Measurements from ENCODE around the gene FTO.
"Not testable (repeated sequence)": the region's sequence is repeated elsewhere in the genome, so short reads cannot be mapped to it uniquely, and the experiment has no call there.

Gene FTO

DNA sequence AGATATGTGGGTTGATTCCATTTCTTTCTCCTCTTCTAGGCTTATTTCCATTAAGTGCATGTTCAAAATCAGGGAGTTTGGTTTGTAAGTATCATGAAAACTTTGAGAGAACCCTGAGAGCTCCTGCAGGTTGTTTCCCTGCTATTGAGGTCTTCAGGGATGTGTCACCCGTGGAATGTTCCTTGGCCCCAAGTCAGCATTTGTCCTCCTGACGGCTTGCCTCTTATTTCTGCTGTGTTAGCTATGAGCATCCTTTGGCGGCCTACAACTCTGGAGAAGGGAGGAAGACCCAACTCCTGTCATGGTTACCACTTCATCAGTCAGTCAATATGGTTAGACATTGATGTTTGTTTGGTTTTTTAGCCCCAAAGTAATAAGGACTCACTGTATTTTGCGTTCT is 180.8 kb downstream of the FTO start:
- H3K4me2 ChIP-seq (ENCODE audit: insufficient read depth, low read length, poor library complexity, severe bottlenecking), result no peak overlapping the region
- H3K18ac ChIP-seq (ENCODE audit: low read length), result no peak overlapping the region
- no peaks in the 10 kb centered on the region for H3K27me3 ChIP-seq (ENCODE audit: control insufficient read depth in 3 of 3, insufficient read depth in 3 of 3, low read depth in 1 of 3, low read length in 3 of 3)
- H3K4me3 ChIP-seq (ENCODE audit: low read length in 2 of 2), result no peak overlapping the region
- no peak overlapping the region for H3K27ac ChIP-seq (replicated peaks; ENCODE audit: low read length)
- H2AFZ ChIP-seq (ENCODE audit: low read length), result no peak overlapping the region
- H3K9ac ChIP-seq (ENCODE audit: low read depth, low read length, poor library complexity), result no peak overlapping the region
- no peak overlapping the region for H2BK12ac ChIP-seq (ENCODE audit: low read length)
- H2BK5ac ChIP-seq (ENCODE audit: low read length), result no peak overlapping the region
- no peaks in the 10 kb centered on the region for H3K79me1 ChIP-seq (ENCODE audit: low read depth, low read length)
- H2BK120ac ChIP-seq (ENCODE audit: low read depth, low read length), result no peak overlapping the region
- no CpG with 5 or more reads among the region's 4 CpGs for WGBS, 2 donors (ENCODE audit: extremely low coverage in 2 of 2, insufficient read length in 2 of 2, insufficient replicate concordance in 1 of 2)
- no peak overlapping the region for H2BK15ac ChIP-seq (ENCODE audit: low read length)
- no peak overlapping the region for H4K8ac ChIP-seq (ENCODE audit: low read depth, low read length)
- no peak overlapping the region for H4K91ac ChIP-seq (ENCODE audit: low read depth, low read length, poor library complexity)
- no peak overlapping the region for H2AK5ac ChIP-seq (ENCODE audit: low read depth, low read length)
- H3K9me3 ChIP-seq (replicated peaks in 1 of 2; ENCODE audit: control insufficient read depth in 2 of 2, insufficient read depth in 1 of 2, low read depth in 1 of 2, low read length in 2 of 2), result no peaks in the 10 kb centered on the region
- H3K23ac ChIP-seq (ENCODE audit: low read depth, low read length, poor library complexity), result no peak overlapping the region
- H3K4me1 ChIP-seq (ENCODE audit: control insufficient read depth in 2 of 2, insufficient read depth in 1 of 2, low read depth in 1 of 2, low read length in 2 of 2), result no peaks in the 10 kb centered on the region
- no peak overlapping the region for H3K14ac ChIP-seq (ENCODE audit: low read length)
- DNase-seq (ENCODE audit: low spot score), result no peak
- peaks cover 3 to 32% of the 10 kb centered on the region in 2 donors for H3K36me3 ChIP-seq (replicated peaks in 1 of 2; ENCODE audit: control insufficient read depth in 2 of 2, insufficient read depth in 2 of 2, low read length in 2 of 2)
- H3K4ac ChIP-seq (ENCODE audit: low read length), result no peak overlapping the region

DNA sequence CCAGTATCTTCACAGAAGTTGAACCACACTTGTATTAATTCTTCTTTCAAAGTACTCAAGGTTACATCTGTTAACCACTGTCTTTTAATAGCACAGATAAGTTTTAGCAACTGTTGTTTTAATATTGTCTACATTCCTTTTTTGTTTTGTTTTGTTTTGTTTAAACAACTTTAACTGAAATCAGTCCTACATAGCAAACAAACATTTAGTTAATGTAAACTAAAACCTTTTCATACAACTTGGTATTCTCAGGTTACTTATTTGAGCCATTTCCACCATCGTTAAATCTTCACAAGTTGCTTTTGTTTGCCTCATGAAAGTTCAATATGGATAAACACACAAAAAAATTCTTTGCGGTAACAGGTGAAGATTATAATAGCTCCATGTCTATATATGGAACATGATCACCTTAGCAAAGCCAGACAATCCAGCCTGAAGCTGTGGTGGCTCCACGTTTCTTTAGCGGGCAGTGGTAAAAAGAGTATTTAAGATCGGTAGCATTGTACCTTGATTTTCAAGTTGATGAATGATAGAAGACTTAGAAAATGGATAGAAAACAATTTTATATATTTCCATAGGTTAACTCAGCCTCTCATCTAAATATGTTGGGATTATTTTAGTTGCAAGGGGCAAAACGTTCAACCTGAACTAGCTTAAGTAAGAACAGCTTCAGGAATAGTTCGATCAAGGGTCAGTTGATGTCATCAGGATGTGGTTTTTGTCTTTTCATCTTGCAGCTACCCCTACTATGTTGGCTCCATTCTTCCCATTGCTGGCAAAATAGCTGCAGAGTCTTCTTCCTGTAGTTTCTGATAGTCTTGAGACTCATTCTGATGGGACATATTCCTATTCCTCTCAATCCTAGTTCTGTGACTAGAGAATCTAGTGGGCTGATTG is 182.8 kb downstream of the FTO start:
- no peak overlapping the region for H3K4ac ChIP-seq (ENCODE audit: low read length)
- no peak overlapping the region for H2AFZ ChIP-seq (ENCODE audit: low read length)
- H2BK15ac ChIP-seq (ENCODE audit: low read length), result no peak overlapping the region
- no peaks in the 10 kb centered on the region for H3K27me3 ChIP-seq (ENCODE audit: control insufficient read depth in 3 of 3, insufficient read depth in 3 of 3, low read depth in 1 of 3, low read length in 3 of 3)
- peaks cover 0 to 16% of the 10 kb centered on the region in 2 donors for H3K36me3 ChIP-seq (replicated peaks in 1 of 2; ENCODE audit: control insufficient read depth in 2 of 2, insufficient read depth in 2 of 2, low read length in 2 of 2)
- H2BK5ac ChIP-seq (ENCODE audit: low read length), result no peak overlapping the region
- H3K9ac ChIP-seq (ENCODE audit: low read depth, low read length, poor library complexity), result no peak overlapping the region
- no CpG with 5 or more reads among the region's 7 CpGs for WGBS, 2 donors (ENCODE audit: extremely low coverage in 2 of 2, insufficient read length in 2 of 2, insufficient replicate concordance in 1 of 2)
- H3K4me1 ChIP-seq (ENCODE audit: control insufficient read depth in 2 of 2, insufficient read depth in 1 of 2, low read depth in 1 of 2, low read length in 2 of 2), result no peaks in the 10 kb centered on the region
- H2BK120ac ChIP-seq (ENCODE audit: low read depth, low read length), result no peak overlapping the region
- DNase-seq (ENCODE audit: low spot score), result no peak
- no peak overlapping the region for H2BK12ac ChIP-seq (ENCODE audit: low read length)
- no peak overlapping the region for H3K27ac ChIP-seq (replicated peaks; ENCODE audit: low read length)
- H2AK5ac ChIP-seq (ENCODE audit: low read depth, low read length), result no peak overlapping the region
- H4K8ac ChIP-seq (ENCODE audit: low read depth, low read length), result no peak overlapping the region
- no peak overlapping the region for H3K4me2 ChIP-seq (ENCODE audit: insufficient read depth, low read length, poor library complexity, severe bottlenecking)
- no peak overlapping the region for H4K91ac ChIP-seq (ENCODE audit: low read depth, low read length, poor library complexity)
- no peak overlapping the region for H3K18ac ChIP-seq (ENCODE audit: low read length)
- no peaks in the 10 kb centered on the region for H3K79me1 ChIP-seq (ENCODE audit: low read depth, low read length)
- no peaks in the 10 kb centered on the region for H3K9me3 ChIP-seq (replicated peaks in 1 of 2; ENCODE audit: control insufficient read depth in 2 of 2, insufficient read depth in 1 of 2, low read depth in 1 of 2, low read length in 2 of 2)
- no peak overlapping the region for H3K4me3 ChIP-seq (ENCODE audit: low read length in 2 of 2)
- no peak overlapping the region for H3K14ac ChIP-seq (ENCODE audit: low read length)
- no peak overlapping the region for H3K23ac ChIP-seq (ENCODE audit: low read depth, low read length, poor library complexity)

DNA sequence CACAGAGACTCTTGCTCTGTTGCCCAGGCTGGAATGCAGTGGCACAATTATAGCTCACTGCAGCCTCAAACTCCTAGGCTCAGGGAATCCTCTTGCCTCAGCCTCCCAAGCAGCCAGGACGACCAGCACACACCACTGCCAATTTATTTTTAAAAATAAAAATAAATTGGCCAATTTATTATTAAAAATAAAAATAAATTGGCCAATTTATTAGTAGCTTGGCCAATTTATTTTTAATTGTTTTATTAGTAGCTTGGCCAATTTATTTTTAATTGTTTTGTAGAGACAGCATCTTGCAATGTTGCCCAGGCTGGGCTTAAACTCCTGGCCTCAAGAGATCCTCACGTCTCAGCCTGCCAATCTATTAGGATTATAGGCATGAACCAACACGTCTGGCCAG is 184.3 kb downstream of the FTO start:
- H3K79me1 ChIP-seq (ENCODE audit: low read depth, low read length), result no peaks in the 10 kb centered on the region
- no peak overlapping the region for H4K8ac ChIP-seq (ENCODE audit: low read depth, low read length)
- no peak overlapping the region for H2AK5ac ChIP-seq (ENCODE audit: low read depth, low read length)
- H3K4me3 ChIP-seq (ENCODE audit: low read length in 2 of 2), result no peak overlapping the region
- H2BK15ac ChIP-seq (ENCODE audit: low read length), result no peak overlapping the region
- no peak for DNase-seq (ENCODE audit: low spot score)
- no CpG with 5 or more reads among the region's 3 CpGs for WGBS, 2 donors (ENCODE audit: extremely low coverage in 2 of 2, insufficient read length in 2 of 2, insufficient replicate concordance in 1 of 2)
- no peak overlapping the region for H3K9ac ChIP-seq (ENCODE audit: low read depth, low read length, poor library complexity)
- no peak overlapping the region for H2AFZ ChIP-seq (ENCODE audit: low read length)
- peaks cover 0 to 14% of the 10 kb centered on the region in 2 donors for H3K36me3 ChIP-seq (replicated peaks in 1 of 2; ENCODE audit: control insufficient read depth in 2 of 2, insufficient read depth in 2 of 2, low read length in 2 of 2)
- H3K18ac ChIP-seq (ENCODE audit: low read length), result no peak overlapping the region
- peaks cover 0 to 8% of the 10 kb centered on the region in 2 donors for H3K4me1 ChIP-seq (ENCODE audit: control insufficient read depth in 2 of 2, insufficient read depth in 1 of 2, low read depth in 1 of 2, low read length in 2 of 2)
- H3K14ac ChIP-seq (ENCODE audit: low read length), result no peak overlapping the region
- H2BK12ac ChIP-seq (ENCODE audit: low read length), result no peak overlapping the region
- H3K4ac ChIP-seq (ENCODE audit: low read length), result no peak overlapping the region
- H3K23ac ChIP-seq (ENCODE audit: low read depth, low read length, poor library complexity), result no peak overlapping the region
- no peaks in the 10 kb centered on the region for H3K27me3 ChIP-seq (ENCODE audit: control insufficient read depth in 3 of 3, insufficient read depth in 3 of 3, low read depth in 1 of 3, low read length in 3 of 3)
- no peak overlapping the region for H4K91ac ChIP-seq (ENCODE audit: low read depth, low read length, poor library complexity)
- no peaks in the 10 kb centered on the region for H3K9me3 ChIP-seq (replicated peaks in 1 of 2; ENCODE audit: control insufficient read depth in 2 of 2, insufficient read depth in 1 of 2, low read depth in 1 of 2, low read length in 2 of 2)
- no peak overlapping the region for H3K27ac ChIP-seq (replicated peaks; ENCODE audit: low read length)
- H2BK120ac ChIP-seq (ENCODE audit: low read depth, low read length), result no peak overlapping the region
- H3K4me2 ChIP-seq (ENCODE audit: insufficient read depth, low read length, poor library complexity, severe bottlenecking), result no peak overlapping the region
- no peak overlapping the region for H2BK5ac ChIP-seq (ENCODE audit: low read length)

DNA sequence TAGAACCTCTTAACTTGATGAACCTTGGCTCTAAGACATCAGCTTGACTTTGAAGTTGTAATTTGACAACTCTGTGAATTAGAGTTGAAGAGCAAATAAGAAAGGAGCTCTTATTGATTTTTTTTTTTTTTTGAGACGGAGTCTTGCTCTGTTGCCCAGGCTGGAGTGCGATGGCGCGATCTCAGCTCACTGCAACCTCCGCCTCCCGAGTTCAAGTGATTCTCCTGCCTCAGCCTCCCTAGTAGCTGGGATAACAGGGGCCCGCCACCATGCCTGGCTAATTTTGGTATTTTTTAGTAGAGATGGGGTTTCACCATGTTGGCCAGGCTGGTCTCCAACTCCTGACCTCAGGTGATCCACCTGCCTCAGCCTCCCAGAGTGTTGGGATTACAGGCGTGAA is 186.9 kb downstream of the FTO start:
- no CpG with 5 or more reads among the region's 8 CpGs for WGBS, 2 donors (ENCODE audit: extremely low coverage in 2 of 2, insufficient read length in 2 of 2, insufficient replicate concordance in 1 of 2)
- H4K8ac ChIP-seq (ENCODE audit: low read depth, low read length); H2BK12ac ChIP-seq (ENCODE audit: low read length); H2AFZ ChIP-seq (ENCODE audit: low read length); H3K4ac ChIP-seq (ENCODE audit: low read length); H2AK5ac ChIP-seq (ENCODE audit: low read depth, low read length); H2BK15ac ChIP-seq (ENCODE audit: low read length); H3K27ac ChIP-seq (replicated peaks; ENCODE audit: low read length); H4K91ac ChIP-seq (ENCODE audit: low read depth, low read length, poor library complexity); DNase-seq (ENCODE audit: low spot score); H3K27me3 ChIP-seq (ENCODE audit: control insufficient read depth in 3 of 3, insufficient read depth in 3 of 3, low read depth in 1 of 3, low read length in 3 of 3); H3K23ac ChIP-seq (ENCODE audit: low read depth, low read length, poor library complexity); H3K14ac ChIP-seq (ENCODE audit: low read length); H3K4me2 ChIP-seq (ENCODE audit: insufficient read depth, low read length, poor library complexity, severe bottlenecking); H3K9ac ChIP-seq (ENCODE audit: low read depth, low read length, poor library complexity); H2BK5ac ChIP-seq (ENCODE audit: low read length); H2BK120ac ChIP-seq (ENCODE audit: low read depth, low read length); H3K4me3 ChIP-seq (ENCODE audit: low read length in 2 of 2); H3K79me1 ChIP-seq (ENCODE audit: low read depth, low read length); H3K18ac ChIP-seq (ENCODE audit: low read length); H3K9me3 ChIP-seq (replicated peaks in 1 of 2; ENCODE audit: control insufficient read depth in 2 of 2, insufficient read depth in 1 of 2, low read depth in 1 of 2, low read length in 2 of 2): not testable (repeated sequence)
- Histone ChIP-seq H3K36me3 (replicated peaks in 1 of 2; ENCODE audit: control insufficient read depth in 2 of 2, insufficient read depth in 2 of 2, low read length in 2 of 2) (peaks cover 0 to 14% of the 10 kb centered on the region in 2 donors), H3K4me1 (ENCODE audit: control insufficient read depth in 2 of 2, insufficient read depth in 1 of 2, low read depth in 1 of 2, low read length in 2 of 2) (peaks cover 3 to 24% of the 10 kb centered on the region in 2 donors)

Measured in neuronal stem cell (in vitro differentiated cells).